SKM-1 (cell line): ENCODE measurements around the gene CACNG6.
"Not testable (repeated sequence)": the region's sequence is repeated elsewhere in the genome, so short reads cannot be mapped to it uniquely, and the experiment has no call there.

Experiments
- DNase-seq: peaks from one replicate; lab custom pipeline; 2025; ENCODE audit not compliant: unreplicated experiment; lab: John Stamatoyannopoulos, UW

The CACNG6 gene, protein sequence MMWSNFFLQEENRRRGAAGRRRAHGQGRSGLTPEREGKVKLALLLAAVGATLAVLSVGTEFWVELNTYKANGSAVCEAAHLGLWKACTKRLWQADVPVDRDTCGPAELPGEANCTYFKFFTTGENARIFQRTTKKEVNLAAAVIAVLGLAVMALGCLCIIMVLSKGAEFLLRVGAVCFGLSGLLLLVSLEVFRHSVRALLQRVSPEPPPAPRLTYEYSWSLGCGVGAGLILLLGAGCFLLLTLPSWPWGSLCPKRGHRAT

GRCh38 chr19:53991224-53992113, at the start of gene CACNG6:
TSS of gene CACNG6 (plus strand) at chr19:53991637. CDS start at chr19:53992878, 1,241 bp downstream.
- DNase-seq: no peak

- no peak for DNase-seq
These were observed 49.2 kb upstream of the CACNG6 start for GRCh38 chr19:53942001-53942786.

- no peak for DNase-seq
These were observed 47.0 kb upstream of the CACNG6 start for GRCh38 chr19:53944416-53944815.

DNA sequence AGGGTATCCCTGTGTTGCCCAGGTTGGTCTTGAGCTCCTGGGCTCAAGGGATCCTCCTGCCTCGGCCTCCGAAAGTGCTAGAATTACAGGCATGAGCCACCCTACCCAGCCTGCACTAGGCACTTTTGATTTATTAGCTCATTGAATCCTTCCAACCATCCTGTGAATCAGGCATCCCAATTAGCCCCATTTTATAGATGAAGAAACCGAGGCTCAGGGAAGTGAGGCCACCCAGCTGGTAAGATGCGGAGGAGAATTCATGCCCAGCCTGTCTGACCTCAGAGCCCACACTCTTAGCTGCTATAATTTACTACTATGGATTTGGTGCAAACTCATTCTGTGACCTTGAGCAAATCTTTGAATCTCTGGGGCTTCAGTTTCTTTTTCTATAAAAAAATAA, 46.5 kb upstream of the CACNG6 start:
- no peak for DNase-seq

DNA sequence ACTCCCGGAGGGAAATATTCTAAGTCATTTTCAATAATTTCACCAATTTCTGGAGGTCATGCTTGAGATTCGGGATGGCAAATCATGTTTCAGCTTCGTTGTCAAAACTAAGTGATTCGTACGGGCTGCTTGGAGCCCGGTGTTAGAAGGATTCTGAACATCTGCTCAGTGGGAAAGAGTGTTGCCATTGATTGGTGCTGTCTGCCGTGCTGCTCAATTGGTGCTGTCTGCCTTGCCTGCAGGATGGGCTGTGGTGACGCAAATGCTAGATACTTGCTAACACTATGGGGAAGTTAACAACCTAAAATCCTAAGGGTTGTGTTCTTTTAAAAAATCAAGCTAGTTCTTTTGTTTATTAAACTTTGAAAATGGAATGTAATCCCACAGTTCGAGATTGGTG, 46.0 kb upstream of the CACNG6 start:
- DNase-seq: no peak

GRCh38 chr19:53945998-53946397, 45.4 kb upstream of the CACNG6 start:
- no peak for DNase-seq

DNA sequence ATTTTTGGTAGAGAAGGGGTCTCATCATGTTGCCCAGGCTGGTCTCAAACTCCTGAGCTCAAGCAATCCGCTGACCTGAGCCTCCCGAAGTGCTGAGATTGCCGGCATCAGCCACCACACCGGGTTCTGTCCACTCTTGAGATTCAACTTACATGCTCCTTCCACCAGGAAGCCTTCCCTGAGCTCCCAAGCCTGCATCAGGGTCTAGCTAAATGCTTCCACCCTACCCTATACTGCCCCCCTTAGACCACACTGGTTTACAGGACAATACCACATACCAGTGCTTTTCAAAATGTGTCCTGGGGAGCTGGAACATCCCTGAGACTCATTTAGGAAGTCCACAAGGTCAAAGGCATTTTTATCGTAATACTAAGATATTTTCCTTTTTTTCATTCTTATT, 43.8 kb upstream of the CACNG6 start:
- DNase-seq: no peak

DNA sequence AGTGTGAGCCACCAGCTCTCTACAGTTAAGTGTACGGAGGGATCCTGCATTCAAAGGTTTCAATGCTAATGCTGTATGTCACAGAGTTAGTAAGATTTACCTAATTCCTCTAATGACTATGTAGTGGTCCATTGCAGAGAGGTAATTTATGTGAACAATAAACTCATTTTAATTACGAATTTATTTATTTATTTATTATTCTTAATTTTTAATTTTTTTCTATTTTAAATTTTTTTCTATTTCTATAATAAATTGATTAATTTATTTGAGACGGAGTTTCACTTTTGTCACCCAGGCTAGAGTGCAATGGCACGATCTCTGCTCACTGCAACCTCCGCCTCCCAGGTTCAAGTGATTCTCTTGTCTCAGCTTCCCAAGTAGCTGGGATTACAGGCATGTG, 42.8 kb upstream of the CACNG6 start:
- DNase-seq: not testable (repeated sequence)

- DNase-seq: no peak
These were observed 40.0 kb upstream of the CACNG6 start for GRCh38 chr19:53951436-53951835.

GRCh38 chr19:53951947-53952346, 39.5 kb upstream of the CACNG6 start:
- DNase-seq: no peak

DNA sequence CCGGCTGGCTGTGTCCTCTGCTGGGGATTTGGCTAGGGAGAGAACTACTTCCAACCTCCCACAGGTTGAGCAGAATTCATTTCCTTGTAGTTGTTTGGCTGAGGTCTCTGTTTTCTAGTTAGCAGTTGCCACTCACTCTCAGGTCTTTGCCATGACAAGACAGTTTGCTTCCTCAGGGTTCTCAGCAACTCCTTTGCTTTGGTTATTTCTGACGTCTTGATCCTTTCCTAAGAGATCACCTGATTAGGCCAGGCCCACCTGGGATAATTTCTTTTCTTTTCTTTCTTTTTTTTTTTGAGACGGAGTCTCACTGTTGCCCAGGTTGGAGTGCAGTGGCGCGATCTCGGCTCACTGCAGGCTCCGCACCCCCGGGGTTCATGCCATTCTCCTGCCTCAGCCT, 38.1 kb upstream of the CACNG6 start:
- no peak for DNase-seq

- no peak for DNase-seq
These were observed 33.8 kb upstream of the CACNG6 start for GRCh38 chr19:53957448-53958167.

DNA sequence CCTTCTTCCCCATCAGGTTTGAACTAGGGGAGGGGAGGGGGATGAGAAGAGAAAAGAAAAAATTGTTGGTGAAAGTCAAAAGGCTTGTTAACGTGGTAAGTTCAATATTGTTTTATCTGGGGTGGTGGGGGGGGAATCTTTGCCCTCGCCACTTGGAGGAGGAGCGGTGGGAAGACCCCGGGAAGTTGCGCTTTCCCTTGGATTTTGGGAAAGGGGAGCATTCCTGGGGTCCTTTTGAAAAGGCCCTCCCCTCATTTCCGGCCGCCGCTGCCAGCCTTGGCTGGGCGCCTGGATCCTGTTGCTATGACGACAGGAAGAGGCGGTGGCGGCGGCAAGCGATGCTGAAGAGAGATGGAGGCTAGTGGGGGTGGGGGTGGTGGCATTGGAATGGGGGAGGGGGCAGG, 33.3 kb upstream of the CACNG6 start:
- no peak for DNase-seq

GRCh38 chr19:53958823-53959757, 32.3 kb upstream of the CACNG6 start:
- no peak for DNase-seq

DNA sequence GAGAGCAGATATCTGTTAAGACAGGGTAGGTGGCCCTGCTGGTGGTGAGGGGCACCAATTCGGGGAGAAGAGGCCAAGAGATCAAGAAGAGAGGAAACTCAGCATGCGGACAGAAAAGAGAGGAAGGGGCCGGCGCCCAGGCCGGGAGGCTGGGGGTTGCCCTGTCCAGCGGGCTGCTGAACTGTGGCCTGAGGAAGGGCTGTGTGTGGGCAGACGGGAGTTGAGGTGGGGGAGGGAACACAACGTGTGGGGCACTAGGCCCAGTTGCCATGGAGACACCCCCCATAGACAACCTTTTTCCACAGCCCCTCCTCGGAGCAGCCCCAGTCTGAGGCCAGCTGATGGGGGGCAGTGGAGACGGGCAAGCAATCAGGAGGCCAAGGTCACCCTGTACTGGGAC, 31.2 kb upstream of the CACNG6 start:
- DNase-seq: no peak

DNA sequence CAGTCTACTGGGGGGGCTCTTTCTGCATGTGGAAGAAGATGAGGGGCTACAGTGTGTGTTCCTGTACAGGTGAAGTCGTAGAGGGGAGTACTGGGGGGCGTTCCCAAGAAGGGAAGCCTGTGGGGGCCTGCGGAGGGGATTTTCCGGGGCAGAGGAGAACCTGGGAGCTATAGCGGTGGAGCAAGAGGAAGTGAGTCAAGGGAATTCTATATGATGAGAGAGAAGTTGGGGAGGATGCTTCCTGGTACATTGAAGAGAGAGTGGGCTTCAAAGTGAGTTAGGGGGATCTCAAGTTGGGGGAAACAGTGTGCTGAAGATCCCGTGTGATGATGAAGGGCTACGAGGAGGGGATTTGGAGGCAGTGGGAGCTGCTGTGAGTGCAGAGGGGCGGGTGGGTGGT, 30.6 kb upstream of the CACNG6 start:
- DNase-seq: no peak

- DNase-seq: no peak
These were observed 29.7 kb upstream of the CACNG6 start for GRCh38 chr19:53961523-53962356.

DNA sequence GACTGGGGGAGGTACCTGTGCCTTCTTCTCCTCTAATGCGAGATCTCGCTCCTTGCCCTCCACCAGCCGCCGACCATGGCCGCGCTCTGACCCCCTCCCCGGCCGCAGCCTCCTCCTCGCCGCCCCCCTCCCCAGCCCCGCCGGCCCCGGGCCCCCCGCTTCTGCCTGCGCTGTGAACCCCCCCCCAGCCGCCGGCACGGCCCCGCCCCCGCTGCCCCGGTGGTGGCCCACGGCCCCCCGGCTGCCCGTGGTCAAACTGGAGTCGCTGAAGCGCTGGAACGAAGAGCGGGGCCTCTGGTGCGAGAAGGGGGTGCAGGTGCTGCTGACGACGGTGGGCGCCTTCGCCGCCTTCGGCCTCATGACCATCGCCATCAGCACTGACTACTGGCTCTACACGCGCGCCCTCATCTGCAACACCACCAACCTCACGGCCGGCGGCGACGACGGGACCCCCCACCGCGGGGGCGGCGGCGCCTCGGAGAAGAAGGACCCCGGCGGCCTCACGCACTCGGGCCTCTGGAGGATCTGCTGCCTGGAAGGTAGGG, 28.5 kb upstream of the CACNG6 start, which contains the start of gene CACNG8:
Gene CACNG8 (plus strand): TSS at position 51 of the 545 bp plus-strand sequence.
- DNase-seq: no peak

DNA sequence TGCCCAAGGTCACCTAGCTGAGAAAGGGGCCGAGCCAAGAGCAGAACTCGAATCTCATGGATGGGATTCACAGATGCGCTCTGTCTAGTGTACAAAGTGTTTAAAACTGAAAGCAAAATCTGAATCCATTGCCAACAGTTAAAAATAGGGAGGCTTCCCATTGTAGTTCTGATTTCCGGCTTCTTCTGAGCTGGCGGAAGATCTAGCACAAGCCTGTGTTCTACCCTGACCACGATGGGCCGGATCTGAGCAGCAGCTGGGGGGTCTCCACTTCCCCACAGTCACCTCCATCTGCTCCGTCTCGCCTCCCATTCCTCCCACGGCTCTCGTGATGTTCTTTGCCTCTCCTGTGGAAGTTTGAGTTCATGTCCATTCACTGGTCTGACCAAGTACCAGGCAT, 26.3 kb upstream of the CACNG6 start:
- no peak for DNase-seq
